Esophagus squamous epithelium (tissue), 5 donors: ENCODE results near the gene FAM131B. TPM values are rescaled to one million over a fixed set of nuclear protein-coding genes. Genes with fewer than 3 reads are reported as not detected.

ENCODE experiments used
- DNase-seq: peaks from one replicate; lab custom pipeline; 2025; lab: John Stamatoyannopoulos, UW
- H3K27ac ChIP-seq, 4 donors: fragments of 200-600 bp; sonication (generic); one replicate each; pipeline ENCODE4 v1.5.1; 2016 to 2019; ENCODE audit warnings: mild to moderate bottlenecking in 1 of 4
- H3K27me3 ChIP-seq, 4 donors: fragments of 200-600 bp; sonication (generic); 1 replicate in 3 of 4; 2 replicates in 1 of 4; pipeline versions ENCODE4 v1.5.1 to v1.6.0; 2017 to 2021; ENCODE audit warnings: antibody characterized with exemption in 1 of 4
- H3K36me3 ChIP-seq, 3 donors: fragments of 200-600 bp; sonication (generic); one replicate each; pipeline ENCODE4 v1.5.1; 2016 to 2019
- H3K4me1 ChIP-seq, 3 donors: fragments of 200-600 bp; sonication (generic); one replicate each; pipeline ENCODE4 v1.5.1; 2017 to 2019
- H3K4me3 ChIP-seq, 4 donors: fragments of 200-600 bp; sonication (generic); 1 replicate in 3 of 4; 2 replicates in 1 of 4; pipeline ENCODE4 v1.5.1; 2016 to 2019; ENCODE audit warnings: mild to moderate bottlenecking in 2 of 4, moderate library complexity in 1 of 4
- H3K9me3 ChIP-seq, 3 donors: fragments of 200-600 bp; sonication (generic); one replicate each; pipeline ENCODE4 v1.5.1; 2016 to 2019
- POLR2A ChIP-seq, 4 donors: fragments of 450-650 bp; IDR thresholded peaks; one replicate each; pipeline ENCODE4 v1.6.1; 2017; ENCODE audit warnings: antibody characterized with exemption in 4 of 4, mild to moderate bottlenecking in 4 of 4, moderate library complexity in 3 of 4
- WGBS, 2 donors: methylation state at CpG; one replicate each; pipeline ENCODE4 v1.1.5; 2018; 5-methylcytosine and 5-hydroxymethylcytosine counted together
- intact Hi-C: fragments of 100-400 bp; cut with DNase I; formaldehyde crosslinking; loops from one replicate; pipeline ENCODE4 v1.15.0; 2022
- total RNA-seq, 4 donors: library from RNA; depleted of rRNA; stranded (reverse); fragments of >200 nt; gene quantifications; one replicate each; pipeline ENCODE4 v1.1.0, GENCODE V29; 2016
- TF ChIP-seq, protein P1 (sequence below), 6 experiments: fragments of 450-650 bp in 4 of 6; fragments of 200-600 bp in 2 of 6; sonication (generic) in 2 of 6; IDR thresholded peaks; one replicate each; pipeline ENCODE4 v1.5.1; 2016 to 2019; ENCODE audit warnings: antibody characterized with exemption in 6 of 6, mild to moderate bottlenecking in 4 of 6, moderate library complexity in 4 of 6
- donor health status: DM: yes; HTN: yes; CAD: no.

Gene FAM131B
- total RNA-seq, 4 donors from 2014 or later: 0.09 to 0.76 (median 0.46) TPM

DNA sequence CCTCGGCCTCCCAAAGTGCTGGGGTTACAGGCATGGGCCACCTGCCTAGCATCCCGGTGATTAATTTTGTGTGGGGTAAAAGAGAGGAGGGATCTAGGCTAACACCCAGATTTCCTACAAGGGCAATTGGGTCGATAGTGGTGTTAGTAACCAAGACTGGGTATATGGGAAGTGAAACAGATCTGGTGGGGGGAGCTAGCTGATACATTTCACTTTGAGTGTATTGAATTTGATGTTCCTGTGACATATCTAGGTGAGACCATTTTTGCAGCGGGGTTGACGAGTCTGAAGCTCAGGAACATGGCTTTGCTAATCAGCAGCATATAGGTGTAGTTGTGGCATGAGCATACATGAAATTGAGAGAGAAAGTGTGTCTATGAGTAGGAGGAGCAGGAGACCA lies 34.6 kb downstream of the FAM131B start:
- Histone ChIP-seq H3K4me3 (no peak overlapping the region), H3K9me3 (no peaks in the 10 kb centered on the region), H3K4me1 (peaks cover 10 to 25% (median 19%) of the 10 kb centered on the region in 3 donors), H3K27me3 (no peaks in the 10 kb centered on the region), H3K27ac (no peak overlapping the region), H3K36me3 (no peaks in the 10 kb centered on the region)
- TF ChIP-seq, protein P1, sequence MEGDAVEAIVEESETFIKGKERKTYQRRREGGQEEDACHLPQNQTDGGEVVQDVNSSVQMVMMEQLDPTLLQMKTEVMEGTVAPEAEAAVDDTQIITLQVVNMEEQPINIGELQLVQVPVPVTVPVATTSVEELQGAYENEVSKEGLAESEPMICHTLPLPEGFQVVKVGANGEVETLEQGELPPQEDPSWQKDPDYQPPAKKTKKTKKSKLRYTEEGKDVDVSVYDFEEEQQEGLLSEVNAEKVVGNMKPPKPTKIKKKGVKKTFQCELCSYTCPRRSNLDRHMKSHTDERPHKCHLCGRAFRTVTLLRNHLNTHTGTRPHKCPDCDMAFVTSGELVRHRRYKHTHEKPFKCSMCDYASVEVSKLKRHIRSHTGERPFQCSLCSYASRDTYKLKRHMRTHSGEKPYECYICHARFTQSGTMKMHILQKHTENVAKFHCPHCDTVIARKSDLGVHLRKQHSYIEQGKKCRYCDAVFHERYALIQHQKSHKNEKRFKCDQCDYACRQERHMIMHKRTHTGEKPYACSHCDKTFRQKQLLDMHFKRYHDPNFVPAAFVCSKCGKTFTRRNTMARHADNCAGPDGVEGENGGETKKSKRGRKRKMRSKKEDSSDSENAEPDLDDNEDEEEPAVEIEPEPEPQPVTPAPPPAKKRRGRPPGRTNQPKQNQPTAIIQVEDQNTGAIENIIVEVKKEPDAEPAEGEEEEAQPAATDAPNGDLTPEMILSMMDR (IDR thresholded peaks at IDR 0.05): no peak
- no peak for TF ChIP-seq POLR2A (IDR thresholded peaks at IDR 0.05)
- 74 to 96% methylated on average over 5 of the region's 5 CpGs for WGBS, 2 donors
- DNase-seq: no peak
- intact Hi-C loops: no loop called here

- no peak for TF ChIP-seq POLR2A (IDR thresholded peaks at IDR 0.05)
- TF ChIP-seq, protein P1 (IDR thresholded peaks at IDR 0.05): no peak
- no peaks in the 10 kb centered on the region for H3K27me3 ChIP-seq
- no peak for DNase-seq
- peaks cover 0 to 23% (median under 1%) of the 10 kb centered on the region in 3 donors for H3K4me1 ChIP-seq
- no peaks in the 10 kb centered on the region for H3K36me3 ChIP-seq
- intact Hi-C loops: no loop called here
- no peak overlapping the region for H3K4me3 ChIP-seq
- no peak overlapping the region for H3K27ac ChIP-seq
- whole genome bisulfite sequencing, 2 donors: 71 to 85% methylated on average over 2 of the region's 2 CpGs
- H3K9me3 ChIP-seq: no peaks in the 10 kb centered on the region
Measured at GRCh38 chr7:143325240-143325639, 37.3 kb downstream of the FAM131B start.

- intact Hi-C loops: no loop called here
- DNase-seq: no peak
Measured at GRCh38 chr7:143323653-143324052, 38.9 kb downstream of the FAM131B start.

GRCh38 chr7:143322760-143323633 lies 39.5 kb downstream of the FAM131B start:
- Histone ChIP-seq H3K36me3 (no peaks in the 10 kb centered on the region), H3K27me3 (no peaks in the 10 kb centered on the region), H3K9me3 (no peaks in the 10 kb centered on the region), H3K4me1 (peaks cover 6 to 38% (median 12%) of the 10 kb centered on the region in 3 donors), H3K4me3 (no peak overlapping the region), H3K27ac (no peak overlapping the region)
- no peak for DNase-seq
- intact Hi-C loops: no loop called here
- 78 to 85% methylated on average over 18 to 22 of the region's 23 CpGs for WGBS, 2 donors
- no peak for TF ChIP-seq POLR2A (IDR thresholded peaks at IDR 0.05)
- TF ChIP-seq, protein P1 (IDR thresholded peaks at IDR 0.05): no peak

More at GRCh38 chr7:143323653-143324052, 38.9 kb downstream of the FAM131B start:
- Histone ChIP-seq H3K9me3 (no peaks in the 10 kb centered on the region), H3K27ac (no peak overlapping the region), H3K36me3 (no peaks in the 10 kb centered on the region), H3K4me3 (no peak overlapping the region), H3K4me1 (peaks cover 6 to 32% (median 8%) of the 10 kb centered on the region in 3 donors), H3K27me3 (no peaks in the 10 kb centered on the region)
- WGBS, 2 donors: 73 to 81% methylated on average over 7 to 10 of the region's 12 CpGs
- TF ChIP-seq POLR2A (IDR thresholded peaks at IDR 0.05): no peak
- TF ChIP-seq, protein P1 (IDR thresholded peaks at IDR 0.05): no peak

DNA sequence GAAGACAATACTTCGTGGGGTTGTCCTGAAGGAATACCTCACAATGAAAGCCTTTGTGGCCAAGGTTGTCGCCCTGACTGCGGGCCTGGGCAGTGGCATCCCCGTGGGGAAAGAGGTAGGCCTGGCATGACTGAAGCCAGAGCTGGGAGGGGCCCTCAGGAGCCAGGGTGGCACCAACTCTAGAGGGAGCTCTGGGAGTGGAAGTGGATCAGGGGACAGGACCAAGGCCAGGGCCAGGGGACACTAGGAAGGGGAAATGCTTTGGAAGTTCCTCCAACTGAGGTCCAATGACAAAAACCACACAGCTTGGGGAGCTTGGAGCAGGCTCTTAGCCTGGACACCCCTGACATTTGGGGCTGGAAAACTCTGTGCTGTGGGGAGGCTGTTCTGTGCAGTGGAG lies 40.8 kb downstream of the FAM131B start:
- WGBS, 2 donors: 60% methylated on average over 1 of the region's 4 CpGs; no CpG with 5 or more reads in 1 of the 2 donors
- no peak overlapping the region for H3K4me3 ChIP-seq
- H3K9me3 ChIP-seq: no peaks in the 10 kb centered on the region
- TF ChIP-seq, protein P1 (IDR thresholded peaks at IDR 0.05): peak in 3 of 6 experiments; percentile 14 to 43 (median 28)
- no peak for TF ChIP-seq POLR2A (IDR thresholded peaks at IDR 0.05)
- intact Hi-C loops: no loop called here
- no peaks in the 10 kb centered on the region for H3K36me3 ChIP-seq
- no peaks in the 10 kb centered on the region for H3K27me3 ChIP-seq
- peaks cover 6 to 39% (median 12%) of the 10 kb centered on the region in 3 donors for H3K4me1 ChIP-seq
- DNase-seq: no peak
- no peak overlapping the region for H3K27ac ChIP-seq
